GM12872 (cell line): Measurements from ENCODE around the gene PSKH1.

Experiments used
- CTCF ChIP-seq: IDR thresholded peaks from 3 replicates; pipeline ENCODE4 v1.5.1; 2011; ENCODE audit warnings: low read depth, mild to moderate bottlenecking, low read length, moderate library complexity; ENCODE audit not compliant: insufficient read depth

The PSKH1 gene

GRCh38 chr16:67860589-67861398 is 32.3 kb upstream of the PSKH1 start:
- TF ChIP-seq CTCF: no peak

GRCh38 chr16:67861877-67862276 is 31.2 kb upstream of the PSKH1 start:
- TF ChIP-seq CTCF: no peak

- no peak for TF ChIP-seq CTCF
Observed at GRCh38 chr16:67862623-67863583, 30.2 kb upstream of the PSKH1 start.

- TF ChIP-seq CTCF: no peak
Observed at GRCh38 chr16:67864594-67864993, 28.5 kb upstream of the PSKH1 start.

- peak; percentile 60 for TF ChIP-seq CTCF
Observed at GRCh38 chr16:67865318-67865717, 27.7 kb upstream of the PSKH1 start.

GRCh38 chr16:67868290-67868689 is 24.8 kb upstream of the PSKH1 start:
- no peak for TF ChIP-seq CTCF

GRCh38 chr16:67869653-67870052 is 23.4 kb upstream of the PSKH1 start:
- no peak for TF ChIP-seq CTCF
